WTC11 (cell line): ENCODE data around the gene PRR19. TPM values are rescaled to one million over a fixed set of nuclear protein-coding genes. Genes with fewer than 3 reads are reported as not detected.

Source experiments
- AFF4 ChIP-seq: sonication (generic); formaldehyde crosslinking; IDR thresholded peaks from 2 replicates; pipeline ENCODE4 v1.8.1; 2023; ENCODE audit warnings: mild to moderate bottlenecking, missing genetic modification reagents, borderline replicate concordance
- ARID4B ChIP-seq: sonication (generic); formaldehyde crosslinking; IDR thresholded peaks from 2 replicates; pipeline ENCODE4 v1.8.0; 2023; ENCODE audit warnings: missing genetic modification reagents, mild to moderate bottlenecking, borderline replicate concordance
- E2F5 ChIP-seq: sonication (generic); formaldehyde crosslinking; IDR thresholded peaks from 2 replicates; pipeline ENCODE4 v1.8.1; 2022; ENCODE audit warnings: mild to moderate bottlenecking, moderate library complexity, missing genetic modification reagents
- EMX1 ChIP-seq: fragments of 250-450 bp; sonication (Bioruptor Pico); IDR thresholded peaks from 2 replicates; pipeline ENCODE4 v1.8.0; 2021; ENCODE audit warnings: mild to moderate bottlenecking
- HMGA2 ChIP-seq: fragments of 250-450 bp; sonication (Bioruptor Pico); IDR thresholded peaks from 2 replicates; pipeline ENCODE4 v1.4.0; 2021; ENCODE audit warnings: mild to moderate bottlenecking, moderate library complexity
- JAZF1 ChIP-seq: fragments of 250-450 bp; sonication (Bioruptor Pico); IDR thresholded peaks from 2 replicates; pipeline ENCODE4 v1.9.0; 2021; ENCODE audit warnings: moderate library complexity, mild to moderate bottlenecking, inconsistent platforms
- MXD4 ChIP-seq: fragments of 250-450 bp; sonication (Bioruptor Pico); IDR thresholded peaks from 2 replicates; pipeline ENCODE4 v1.8.0; 2021; ENCODE audit warnings: mild to moderate bottlenecking, moderate library complexity, borderline replicate concordance
- NR2C2 ChIP-seq: sonication (generic); formaldehyde crosslinking; IDR thresholded peaks from 2 replicates; pipeline ENCODE4 v1.8.0; 2022; ENCODE audit warnings: mild to moderate bottlenecking, missing genetic modification reagents
- NR3C1 ChIP-seq: sonication (generic); formaldehyde crosslinking; conservative IDR thresholded peaks from 2 replicates; pipeline ENCODE4 v1.8.1; 2023; ENCODE audit warnings: low read depth, mild to moderate bottlenecking, missing genetic modification reagents
- RORB ChIP-seq: fragments of 250-450 bp; sonication (Bioruptor Pico); IDR thresholded peaks from 2 replicates; pipeline ENCODE4 v1.9.0; 2021; ENCODE audit warnings: mild to moderate bottlenecking
- SOX15 ChIP-seq: fragments of 250-450 bp; sonication (Bioruptor Pico); IDR thresholded peaks from 2 replicates; pipeline ENCODE4 v1.9.0; 2021; ENCODE audit warnings: mild to moderate bottlenecking
- ZMAT4 ChIP-seq: fragments of 250-450 bp; sonication (Bioruptor Pico); IDR thresholded peaks from 2 replicates; pipeline ENCODE4 v1.9.0; 2021; ENCODE audit warnings: mild to moderate bottlenecking
- ZNF121 ChIP-seq: sonication (generic); formaldehyde crosslinking; IDR thresholded peaks from 2 replicates; pipeline ENCODE4 v1.8.0; 2023; ENCODE audit warnings: missing genetic modification reagents
- ZNF219 ChIP-seq: sonication (generic); formaldehyde crosslinking; IDR thresholded peaks from 2 replicates; pipeline ENCODE4 v1.8.0; 2023; ENCODE audit warnings: missing genetic modification reagents, mild to moderate bottlenecking, borderline replicate concordance
- ZNF416 ChIP-seq: fragments of 250-450 bp; sonication (Bioruptor Pico); IDR thresholded peaks from 2 replicates; pipeline ENCODE4 v1.9.0; 2021; ENCODE audit warnings: mild to moderate bottlenecking, inconsistent platforms
- ZNF532 ChIP-seq: fragments of 250-450 bp; sonication (Bioruptor Pico); IDR thresholded peaks from 2 replicates; pipeline ENCODE4 v1.9.0; 2021; ENCODE audit warnings: mild to moderate bottlenecking, borderline replicate concordance
- total RNA-seq: library from RNA; stranded (reverse); gene quantifications from 3 replicates; pipeline ENCODE4 v1.2.3, GENCODE V29; 2021
- TF ChIP-seq, protein P1 (sequence below): sonication (generic); formaldehyde crosslinking; IDR thresholded peaks from 2 replicates; pipeline ENCODE4 v1.8.1; 2023; ENCODE audit warnings: mild to moderate bottlenecking, missing genetic modification reagents
- TF ChIP-seq, protein P2 (sequence below): sonication (generic); formaldehyde crosslinking; IDR thresholded peaks from 2 replicates; pipeline ENCODE4 v1.8.1; 2022; ENCODE audit warnings: low read depth, mild to moderate bottlenecking, moderate library complexity, missing genetic modification reagents, borderline replicate concordance

PRR19 gene
- total RNA-seq, 1 experiment from 2014 or later, result 3.7 TPM

DNA sequence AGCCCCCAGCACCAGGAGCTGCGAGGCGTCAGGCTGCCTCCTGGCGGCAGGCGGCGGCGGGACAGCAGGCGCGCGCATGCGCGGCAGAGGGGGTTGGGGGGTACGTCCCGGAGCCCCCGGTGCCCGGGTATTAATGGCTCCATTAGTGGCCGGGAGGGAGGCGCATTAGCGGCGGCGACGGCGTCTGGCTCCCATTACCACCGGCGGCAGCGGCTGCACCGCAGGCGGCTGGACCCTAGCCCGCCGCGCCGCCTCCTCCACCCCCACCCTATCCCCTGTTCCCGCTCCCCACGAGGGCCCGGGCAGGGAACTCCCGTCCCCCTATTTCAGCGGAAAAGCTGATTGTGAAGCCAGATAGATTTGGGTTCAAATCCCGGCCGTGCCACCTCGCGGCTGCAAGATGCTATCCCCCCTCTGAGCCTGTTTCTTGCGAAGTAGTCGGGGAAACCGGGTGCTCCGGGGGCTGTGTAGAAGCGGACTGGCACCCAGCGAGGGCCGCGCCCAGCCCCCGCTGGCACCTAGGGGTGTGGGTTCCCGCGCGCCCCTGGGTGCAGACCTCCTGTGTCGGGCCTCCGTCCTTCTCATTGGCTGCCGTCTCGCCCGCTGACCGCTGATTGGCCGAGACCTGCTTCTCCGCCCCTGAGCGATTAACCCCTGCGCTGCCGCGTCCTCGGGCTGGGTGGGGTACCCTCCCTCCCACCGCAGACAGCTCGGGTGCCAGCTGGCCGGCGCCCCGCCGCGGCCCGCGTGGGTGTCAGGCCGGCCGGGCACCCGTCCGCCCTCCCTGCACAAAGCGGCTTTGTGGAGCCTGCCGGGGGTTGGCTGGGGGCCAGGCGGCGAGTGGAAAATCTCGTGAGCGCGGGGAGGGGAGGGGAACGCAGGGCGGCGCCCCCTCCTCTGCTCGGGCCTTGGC, 21.8 kb upstream of the PRR19 start (continued):
- TF ChIP-seq JAZF1 (CRISPR knock-in tag) (no peak), ZNF121 (CRISPR knock-in tag) (no peak), ZMAT4 (no peak), MXD4 (no peak), ZNF416 (0 out of 2 replicates have a peak, but pooled peaks have one; percentile 29), EMX1 (CRISPR knock-in tag) (no peak), SOX15 (CRISPR knock-in tag) (no peak), E2F5 (CRISPR knock-in tag) (0 out of 2 replicates have a peak, but pooled peaks have one; percentile 35), HMGA2 (CRISPR knock-in tag) (no peak), ZNF532 (CRISPR knock-in tag) (no peak), NR2C2 (CRISPR knock-in tag) (no peak), AFF4 (CRISPR knock-in tag) (no peak), ARID4B (CRISPR knock-in tag) (peak; percentile 80; the same call in 1 of the 2 replicates), ZNF219 (CRISPR knock-in tag) (peak; percentile 66; the same call in 1 of the 2 replicates), NR3C1 (CRISPR knock-in tag) (0 out of 2 replicates have a peak, but pooled peaks have one; percentile 49), RORB (no peak)
- TF ChIP-seq, protein P1, sequence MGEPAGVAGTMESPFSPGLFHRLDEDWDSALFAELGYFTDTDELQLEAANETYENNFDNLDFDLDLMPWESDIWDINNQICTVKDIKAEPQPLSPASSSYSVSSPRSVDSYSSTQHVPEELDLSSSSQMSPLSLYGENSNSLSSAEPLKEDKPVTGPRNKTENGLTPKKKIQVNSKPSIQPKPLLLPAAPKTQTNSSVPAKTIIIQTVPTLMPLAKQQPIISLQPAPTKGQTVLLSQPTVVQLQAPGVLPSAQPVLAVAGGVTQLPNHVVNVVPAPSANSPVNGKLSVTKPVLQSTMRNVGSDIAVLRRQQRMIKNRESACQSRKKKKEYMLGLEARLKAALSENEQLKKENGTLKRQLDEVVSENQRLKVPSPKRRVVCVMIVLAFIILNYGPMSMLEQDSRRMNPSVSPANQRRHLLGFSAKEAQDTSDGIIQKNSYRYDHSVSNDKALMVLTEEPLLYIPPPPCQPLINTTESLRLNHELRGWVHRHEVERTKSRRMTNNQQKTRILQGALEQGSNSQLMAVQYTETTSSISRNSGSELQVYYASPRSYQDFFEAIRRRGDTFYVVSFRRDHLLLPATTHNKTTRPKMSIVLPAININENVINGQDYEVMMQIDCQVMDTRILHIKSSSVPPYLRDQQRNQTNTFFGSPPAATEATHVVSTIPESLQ (CRISPR knock-in tag), result no peak
- TF ChIP-seq, protein P2, sequence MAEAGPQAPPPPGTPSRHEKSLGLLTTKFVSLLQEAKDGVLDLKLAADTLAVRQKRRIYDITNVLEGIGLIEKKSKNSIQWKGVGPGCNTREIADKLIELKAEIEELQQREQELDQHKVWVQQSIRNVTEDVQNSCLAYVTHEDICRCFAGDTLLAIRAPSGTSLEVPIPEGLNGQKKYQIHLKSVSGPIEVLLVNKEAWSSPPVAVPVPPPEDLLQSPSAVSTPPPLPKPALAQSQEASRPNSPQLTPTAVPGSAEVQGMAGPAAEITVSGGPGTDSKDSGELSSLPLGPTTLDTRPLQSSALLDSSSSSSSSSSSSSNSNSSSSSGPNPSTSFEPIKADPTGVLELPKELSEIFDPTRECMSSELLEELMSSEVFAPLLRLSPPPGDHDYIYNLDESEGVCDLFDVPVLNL, result no peak
